Neural cell (in vitro differentiated cells): ENCODE results near the gene SCP2. TPM values are rescaled to one million over a fixed set of nuclear protein-coding genes. Genes with fewer than 3 reads are reported as not detected.

Experiments
- H2AFZ ChIP-seq: fragments of 200-600, 300-800 bp; sonication (generic), shearing (Covaris generic); 2 replicates; pipeline ENCODE4 v1.6.0; 2014; ENCODE audit warnings: low read depth, mild to moderate bottlenecking, antibody characterized with exemption, low read length, moderate library complexity
- H3F3A ChIP-seq: fragments of 200-600 bp; shearing (Covaris generic); 2 replicates; pipeline ENCODE4 v1.6.1; 2016; ENCODE audit warnings: mild to moderate bottlenecking, moderate library complexity, mixed read lengths, antibody characterized with exemption, low read length; ENCODE audit not compliant: insufficient read depth, poor library complexity, severe bottlenecking
- H3K27ac ChIP-seq: fragments of 200-600, 300-800 bp; sonication (generic), shearing (Covaris generic); 2 replicates; pipeline ENCODE4 v1.5.1; 2014; ENCODE audit warnings: mild to moderate bottlenecking, low read length, moderate library complexity
- H3K27me3 ChIP-seq: fragments of 300-800, 200-600 bp; sonication (generic), shearing (Covaris generic); 2 replicates; pipeline ENCODE4 v1.6.0; 2014; ENCODE audit warnings: mild to moderate bottlenecking, low read depth, low read length, moderate library complexity; ENCODE audit not compliant: insufficient read depth
- H3K36me3 ChIP-seq: fragments of 300-800, 200-600 bp; sonication (generic), shearing (Covaris generic); 2 replicates; pipeline ENCODE4 v1.5.1; 2014; ENCODE audit warnings: mild to moderate bottlenecking, antibody characterized with exemption, low read length, moderate library complexity; ENCODE audit not compliant: insufficient read depth
- H3K4me2 ChIP-seq: fragments of 300-800, 200-600 bp; sonication (generic), shearing (Covaris generic); 2 replicates; pipeline ENCODE4 v1.6.0; 2014; ENCODE audit warnings: mild to moderate bottlenecking, low read length
- H3K4me3 ChIP-seq: fragments of 300-800, 200-600 bp; sonication (generic), shearing (Covaris generic); 2 replicates; pipeline ENCODE4 v1.5.1; 2014; ENCODE audit warnings: mild to moderate bottlenecking, low read length, moderate library complexity
- H3K79me2 ChIP-seq: fragments of 200-600 bp; shearing (Covaris generic); replicated peaks from 2 replicates; pipeline ENCODE4 v1.6.0; 2014; ENCODE audit warnings: mild to moderate bottlenecking, low read length, moderate library complexity; ENCODE audit not compliant: insufficient read depth
- H3K9ac ChIP-seq: fragments of 300-800, 200-600 bp; sonication (generic), shearing (Covaris generic); 2 replicates; pipeline ENCODE4 v1.6.1; 2016; ENCODE audit warnings: mild to moderate bottlenecking, low read length, mixed read lengths
- H3K9me2 ChIP-seq: fragments of 200-600 bp; shearing (Covaris generic); 2 replicates; pipeline ENCODE4 v1.6.1; 2016; ENCODE audit warnings: mild to moderate bottlenecking, low read length, mixed read lengths; ENCODE audit not compliant: insufficient read depth
- H3K9me3 ChIP-seq: fragments of 200-600, 300-800 bp; sonication (generic), shearing (Covaris generic); 2 replicates; pipeline ENCODE4 v1.6.1; 2016; ENCODE audit warnings: mild to moderate bottlenecking, mixed run types, low read length, moderate library complexity, mixed read lengths
- H4K20me1 ChIP-seq: fragments of 200-600 bp; shearing (Covaris generic); 2 replicates; pipeline ENCODE4 v1.6.1; 2016; ENCODE audit warnings: mild to moderate bottlenecking, mixed run types; ENCODE audit not compliant: insufficient read depth
- EP300 ChIP-seq: fragments of 450-650 bp; conservative IDR thresholded peaks from 2 replicates; pipeline ENCODE4 v1.6.1; 2014; ENCODE audit warnings: antibody characterized with exemption, mild to moderate bottlenecking, moderate library complexity; ENCODE audit not compliant: poor library complexity, severe bottlenecking
- EZH2 ChIP-seq: fragments of 200-600, 300-800 bp; shearing (Covaris generic), sonication (generic); IDR thresholded peaks from 2 replicates; pipeline ENCODE4 v1.6.1; 2014; ENCODE audit warnings: antibody characterized with exemption, low read length, borderline replicate concordance, mild to moderate bottlenecking; ENCODE audit not compliant: insufficient read depth, poor library complexity, severe bottlenecking
- MXI1 ChIP-seq: fragments of 450-650 bp; conservative IDR thresholded peaks from 2 replicates; pipeline ENCODE4 v1.6.1; 2014; ENCODE audit warnings: antibody characterized with exemption, mild to moderate bottlenecking; ENCODE audit not compliant: poor library complexity, severe bottlenecking
- POLR2AphosphoS5 ChIP-seq: IDR thresholded peaks from 2 replicates; pipeline ENCODE4 v1.6.1; 2012
- RAD21 ChIP-seq: fragments of 450-650 bp; conservative IDR thresholded peaks from 2 replicates; pipeline ENCODE4 v1.6.1; 2014; ENCODE audit warnings: antibody characterized with exemption, mild to moderate bottlenecking, moderate library complexity
- SMC3 ChIP-seq: fragments of 450-650 bp; conservative IDR thresholded peaks from 2 replicates; pipeline ENCODE4 v1.6.1; 2014; ENCODE audit warnings: antibody characterized with exemption, mild to moderate bottlenecking, moderate library complexity; ENCODE audit not compliant: poor library complexity
- TAF1 ChIP-seq: IDR thresholded peaks from 2 replicates; pipeline ENCODE4 v1.6.1; 2012; ENCODE audit warnings: low read depth
- polyA plus RNA-seq: library from polyadenylated mRNA; depleted of rRNA; stranded (reverse); fragments of >200 nt; gene quantifications from 2 replicates; pipeline ENCODE4 v1.2.3, GENCODE V29; 2014
- TF ChIP-seq, protein P1 (sequence below): IDR thresholded peaks from 2 replicates; pipeline ENCODE4 v1.6.1; 2012; ENCODE audit warnings: borderline replicate concordance
- TF ChIP-seq, protein P2 (sequence below): fragments of 450-650 bp; IDR thresholded peaks from 2 replicates; pipeline ENCODE4 v1.5.1; 2014; ENCODE audit warnings: antibody characterized with exemption, mild to moderate bottlenecking, moderate library complexity; ENCODE audit not compliant: poor library complexity, severe bottlenecking

SCP2 gene
- polyA plus RNA-seq, 1 donor from 2014 or later, result 182 TPM

DNA sequence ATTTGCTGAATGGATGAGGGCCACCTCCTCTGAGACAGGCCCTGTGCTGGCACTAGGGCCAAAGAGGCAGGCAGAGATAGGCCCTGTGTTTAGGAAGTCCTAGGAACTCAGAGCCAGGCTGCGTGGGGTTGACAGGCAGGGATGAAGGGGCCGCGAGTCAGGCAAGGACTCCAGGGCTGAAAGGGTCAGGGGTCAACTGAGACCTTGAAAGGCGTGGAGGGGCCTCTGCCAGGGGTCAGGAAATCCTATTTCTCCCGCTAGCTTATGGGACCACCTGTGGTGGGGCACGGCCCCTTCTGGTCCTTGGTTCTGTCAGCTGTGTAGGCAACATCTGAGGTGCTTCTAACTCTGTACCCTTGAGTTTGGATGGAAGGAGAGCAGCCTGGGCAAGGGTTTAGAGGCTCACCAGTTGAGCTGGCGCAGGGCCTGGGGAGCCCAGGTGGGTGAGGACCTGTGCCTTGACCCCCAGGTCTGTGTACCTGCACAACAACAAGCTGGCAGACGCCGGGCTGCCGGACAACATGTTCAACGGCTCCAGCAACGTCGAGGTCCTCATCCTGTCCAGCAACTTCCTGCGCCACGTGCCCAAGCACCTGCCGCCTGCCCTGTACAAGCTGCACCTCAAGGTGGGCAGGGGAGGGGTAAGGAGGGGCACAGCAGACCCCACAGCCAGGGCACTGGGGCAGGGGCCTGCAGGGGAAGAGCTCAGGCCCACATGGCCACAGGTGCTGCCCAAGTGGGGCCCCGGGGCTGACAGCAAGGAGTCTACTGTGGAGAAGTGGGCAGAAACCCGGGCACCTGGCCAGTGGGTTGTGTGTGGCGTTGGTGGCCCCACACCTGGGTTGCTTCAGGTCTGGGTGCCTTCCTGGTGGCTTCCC is 149.9 kb downstream of the SCP2 start:
- no peak overlapping the region for H3K27ac ChIP-seq
- H3K9me2 ChIP-seq, result no peaks in the 10 kb centered on the region
- H3F3A ChIP-seq, result no peaks in the 10 kb centered on the region
- no peak overlapping the region for H3K4me3 ChIP-seq
- no peak overlapping the region for H3K4me2 ChIP-seq
- H4K20me1 ChIP-seq, result no peaks in the 10 kb centered on the region
- H3K27me3 ChIP-seq, result no peaks in the 10 kb centered on the region
- H2AFZ ChIP-seq, result no peak overlapping the region
- H3K9ac ChIP-seq, result no peak overlapping the region
- H3K9me3 ChIP-seq, result no peaks in the 10 kb centered on the region
- no peaks in the 10 kb centered on the region for H3K79me2 ChIP-seq
- TF ChIP-seq POLR2AphosphoS5 (no peak), SMC3 (no peak), RAD21 (no peak), MXI1 (no peak), EP300 (no peak), EZH2 (no peak), TAF1 (no peak)
- TF ChIP-seq, protein P1, sequence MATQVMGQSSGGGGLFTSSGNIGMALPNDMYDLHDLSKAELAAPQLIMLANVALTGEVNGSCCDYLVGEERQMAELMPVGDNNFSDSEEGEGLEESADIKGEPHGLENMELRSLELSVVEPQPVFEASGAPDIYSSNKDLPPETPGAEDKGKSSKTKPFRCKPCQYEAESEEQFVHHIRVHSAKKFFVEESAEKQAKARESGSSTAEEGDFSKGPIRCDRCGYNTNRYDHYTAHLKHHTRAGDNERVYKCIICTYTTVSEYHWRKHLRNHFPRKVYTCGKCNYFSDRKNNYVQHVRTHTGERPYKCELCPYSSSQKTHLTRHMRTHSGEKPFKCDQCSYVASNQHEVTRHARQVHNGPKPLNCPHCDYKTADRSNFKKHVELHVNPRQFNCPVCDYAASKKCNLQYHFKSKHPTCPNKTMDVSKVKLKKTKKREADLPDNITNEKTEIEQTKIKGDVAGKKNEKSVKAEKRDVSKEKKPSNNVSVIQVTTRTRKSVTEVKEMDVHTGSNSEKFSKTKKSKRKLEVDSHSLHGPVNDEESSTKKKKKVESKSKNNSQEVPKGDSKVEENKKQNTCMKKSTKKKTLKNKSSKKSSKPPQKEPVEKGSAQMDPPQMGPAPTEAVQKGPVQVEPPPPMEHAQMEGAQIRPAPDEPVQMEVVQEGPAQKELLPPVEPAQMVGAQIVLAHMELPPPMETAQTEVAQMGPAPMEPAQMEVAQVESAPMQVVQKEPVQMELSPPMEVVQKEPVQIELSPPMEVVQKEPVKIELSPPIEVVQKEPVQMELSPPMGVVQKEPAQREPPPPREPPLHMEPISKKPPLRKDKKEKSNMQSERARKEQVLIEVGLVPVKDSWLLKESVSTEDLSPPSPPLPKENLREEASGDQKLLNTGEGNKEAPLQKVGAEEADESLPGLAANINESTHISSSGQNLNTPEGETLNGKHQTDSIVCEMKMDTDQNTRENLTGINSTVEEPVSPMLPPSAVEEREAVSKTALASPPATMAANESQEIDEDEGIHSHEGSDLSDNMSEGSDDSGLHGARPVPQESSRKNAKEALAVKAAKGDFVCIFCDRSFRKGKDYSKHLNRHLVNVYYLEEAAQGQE, result no peak
- TF ChIP-seq, protein P2, sequence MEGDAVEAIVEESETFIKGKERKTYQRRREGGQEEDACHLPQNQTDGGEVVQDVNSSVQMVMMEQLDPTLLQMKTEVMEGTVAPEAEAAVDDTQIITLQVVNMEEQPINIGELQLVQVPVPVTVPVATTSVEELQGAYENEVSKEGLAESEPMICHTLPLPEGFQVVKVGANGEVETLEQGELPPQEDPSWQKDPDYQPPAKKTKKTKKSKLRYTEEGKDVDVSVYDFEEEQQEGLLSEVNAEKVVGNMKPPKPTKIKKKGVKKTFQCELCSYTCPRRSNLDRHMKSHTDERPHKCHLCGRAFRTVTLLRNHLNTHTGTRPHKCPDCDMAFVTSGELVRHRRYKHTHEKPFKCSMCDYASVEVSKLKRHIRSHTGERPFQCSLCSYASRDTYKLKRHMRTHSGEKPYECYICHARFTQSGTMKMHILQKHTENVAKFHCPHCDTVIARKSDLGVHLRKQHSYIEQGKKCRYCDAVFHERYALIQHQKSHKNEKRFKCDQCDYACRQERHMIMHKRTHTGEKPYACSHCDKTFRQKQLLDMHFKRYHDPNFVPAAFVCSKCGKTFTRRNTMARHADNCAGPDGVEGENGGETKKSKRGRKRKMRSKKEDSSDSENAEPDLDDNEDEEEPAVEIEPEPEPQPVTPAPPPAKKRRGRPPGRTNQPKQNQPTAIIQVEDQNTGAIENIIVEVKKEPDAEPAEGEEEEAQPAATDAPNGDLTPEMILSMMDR, result no peak
- H3K36me3 ChIP-seq, result no peaks in the 10 kb centered on the region

DNA sequence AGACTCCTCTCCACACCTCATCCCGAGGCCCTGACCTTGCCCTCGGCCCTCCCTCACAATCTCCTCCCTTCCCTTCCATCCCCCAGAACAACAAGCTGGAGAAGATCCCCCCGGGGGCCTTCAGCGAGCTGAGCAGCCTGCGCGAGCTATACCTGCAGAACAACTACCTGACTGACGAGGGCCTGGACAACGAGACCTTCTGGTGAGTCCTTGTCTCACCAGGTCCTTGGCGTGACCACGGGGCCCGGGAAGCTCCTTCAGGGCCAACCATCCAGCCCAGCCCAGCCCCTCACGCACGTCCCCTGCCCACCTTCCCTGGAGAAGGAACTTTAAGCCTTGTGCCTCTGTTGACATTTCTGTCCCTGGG is 150.5 kb downstream of the SCP2 start:
- Histone ChIP-seq H2AFZ (no peak overlapping the region), H3K27ac (no peak overlapping the region), H3K9me3 (no peaks in the 10 kb centered on the region), H3K79me2 (no peaks in the 10 kb centered on the region), H4K20me1 (no peaks in the 10 kb centered on the region), H3K9ac (no peak overlapping the region), H3K27me3 (no peaks in the 10 kb centered on the region), H3K9me2 (no peaks in the 10 kb centered on the region), H3K4me3 (no peak overlapping the region), H3K36me3 (no peaks in the 10 kb centered on the region), H3K4me2 (no peak overlapping the region), H3F3A (no peaks in the 10 kb centered on the region)
- TF ChIP-seq, protein P2, result no peak
- TF ChIP-seq EP300 (no peak), POLR2AphosphoS5 (no peak), EZH2 (no peak), SMC3 (no peak), MXI1 (no peak), TAF1 (no peak), RAD21 (no peak)
- TF ChIP-seq, protein P1, result no peak
